ENCODE data around the gene INPP5E.

INPP5E gene

GRCh38 chr9:136438548-136439480, 831 bp downstream of the INPP5E start:
- H3K9ac ChIP-seq (ENCODE audit: low read length): peak overlapping the region; percentile 81
- H3K4me3 ChIP-seq (ENCODE audit: low read depth, low read length, poor library complexity, severe bottlenecking): peak overlapping the region; percentile 75
- H3K27ac ChIP-seq (ENCODE audit: low read depth, low read length, poor library complexity, severe bottlenecking): no peak overlapping the region
- no peaks in the 10 kb centered on the region for H3K9me2 ChIP-seq (ENCODE audit: low read depth, low read length)
- peaks cover 28% of the 10 kb centered on the region for H3K36me3 ChIP-seq (ENCODE audit: insufficient read depth, low read length)
- peak overlapping the region; percentile 94 for H3K4me2 ChIP-seq (ENCODE audit: low read length)
- peaks cover 30% of the 10 kb centered on the region for H3K4me1 ChIP-seq (ENCODE audit: insufficient read depth, low read length, severe bottlenecking)
- no peaks in the 10 kb centered on the region for H3K79me2 ChIP-seq (ENCODE audit: insufficient read depth, low read length)
- no peaks in the 10 kb centered on the region for H3F3A ChIP-seq (ENCODE audit: insufficient read depth, low read length)
- no peaks in the 10 kb centered on the region for H4K20me1 ChIP-seq (ENCODE audit: insufficient read depth, low read length)
- H3K9me3 ChIP-seq (ENCODE audit: low read length): no peaks in the 10 kb centered on the region
- H2AFZ ChIP-seq (ENCODE audit: low read length): no peak overlapping the region
- no peak for TF ChIP-seq CTCF (IDR thresholded peaks at IDR 0.05; ENCODE audit: low read length)
- TF ChIP-seq EZH2 (IDR thresholded peaks at IDR 0.05; ENCODE audit: borderline replicate concordance, low read length): no peak
- H3K27me3 ChIP-seq (ENCODE audit: insufficient read depth, low read length): no peaks in the 10 kb centered on the region

GRCh38 chr9:136437839-136438547, 1.7 kb downstream of the INPP5E start:
- no peaks in the 10 kb centered on the region for H3K9me2 ChIP-seq (ENCODE audit: low read depth, low read length)
- peak overlapping the region; percentile 94 for H3K4me2 ChIP-seq (ENCODE audit: low read length)
- H3K27ac ChIP-seq (ENCODE audit: low read depth, low read length, poor library complexity, severe bottlenecking): no peak overlapping the region
- peak overlapping the region; percentile 75 for H3K4me3 ChIP-seq (ENCODE audit: low read depth, low read length, poor library complexity, severe bottlenecking)
- H4K20me1 ChIP-seq (ENCODE audit: insufficient read depth, low read length): no peaks in the 10 kb centered on the region
- peaks cover 22% of the 10 kb centered on the region for H3K36me3 ChIP-seq (ENCODE audit: insufficient read depth, low read length)
- no peak overlapping the region for H2AFZ ChIP-seq (ENCODE audit: low read length)
- H3K27me3 ChIP-seq (ENCODE audit: insufficient read depth, low read length): no peaks in the 10 kb centered on the region
- no peaks in the 10 kb centered on the region for H3K9me3 ChIP-seq (ENCODE audit: low read length)
- no peaks in the 10 kb centered on the region for H3F3A ChIP-seq (ENCODE audit: insufficient read depth, low read length)
- H3K79me2 ChIP-seq (ENCODE audit: insufficient read depth, low read length): no peaks in the 10 kb centered on the region
- H3K9ac ChIP-seq (ENCODE audit: low read length): peak overlapping the region; percentile 81
- TF ChIP-seq EZH2 (IDR thresholded peaks at IDR 0.05; ENCODE audit: borderline replicate concordance, low read length) (no peak), CTCF (IDR thresholded peaks at IDR 0.05; ENCODE audit: low read length) (no peak)
- H3K4me1 ChIP-seq (ENCODE audit: insufficient read depth, low read length, severe bottlenecking): peaks cover 30% of the 10 kb centered on the region

GRCh38 chr9:136437430-136437829, 2.2 kb downstream of the INPP5E start:
- Histone ChIP-seq H3K27me3 (ENCODE audit: insufficient read depth, low read length) (no peaks in the 10 kb centered on the region), H3K9ac (ENCODE audit: low read length) (peak overlapping the region; percentile 81; the same call in 1 of the 2 replicates), H3K4me1 (ENCODE audit: insufficient read depth, low read length, severe bottlenecking) (peaks cover 30% of the 10 kb centered on the region), H3K36me3 (ENCODE audit: insufficient read depth, low read length) (peaks cover 16% of the 10 kb centered on the region), H4K20me1 (ENCODE audit: insufficient read depth, low read length) (no peaks in the 10 kb centered on the region), H3K27ac (ENCODE audit: low read depth, low read length, poor library complexity, severe bottlenecking) (no peak overlapping the region), H3K9me3 (ENCODE audit: low read length) (no peaks in the 10 kb centered on the region), H3K9me2 (ENCODE audit: low read depth, low read length) (no peaks in the 10 kb centered on the region), H3K79me2 (ENCODE audit: insufficient read depth, low read length) (no peaks in the 10 kb centered on the region), H3F3A (ENCODE audit: insufficient read depth, low read length) (no peaks in the 10 kb centered on the region), H3K4me2 (ENCODE audit: low read length) (peak overlapping the region; percentile 94), H2AFZ (ENCODE audit: low read length) (no peak overlapping the region), H3K4me3 (ENCODE audit: low read depth, low read length, poor library complexity, severe bottlenecking) (peak overlapping the region; percentile 75)
- TF ChIP-seq EZH2 (IDR thresholded peaks at IDR 0.05; ENCODE audit: borderline replicate concordance, low read length) (no peak), CTCF (IDR thresholded peaks at IDR 0.05; ENCODE audit: low read length) (no peak)
